Stimulated activated CD4-positive, alpha-beta T cell treated with anti-CD3 and anti-CD28 coated beads, TNF-alpha, amount 100 ng/mL, for 24 hours (primary cell): ENCODE results near the gene PDGFRA.

Experiments
- DNase-seq, 3 experiments: peaks; one replicate each; pipeline ENCODE4 v3.0.0-alpha.2; 2020; ENCODE audit warnings: low read depth in 3 of 3

PDGFRA gene

DNA sequence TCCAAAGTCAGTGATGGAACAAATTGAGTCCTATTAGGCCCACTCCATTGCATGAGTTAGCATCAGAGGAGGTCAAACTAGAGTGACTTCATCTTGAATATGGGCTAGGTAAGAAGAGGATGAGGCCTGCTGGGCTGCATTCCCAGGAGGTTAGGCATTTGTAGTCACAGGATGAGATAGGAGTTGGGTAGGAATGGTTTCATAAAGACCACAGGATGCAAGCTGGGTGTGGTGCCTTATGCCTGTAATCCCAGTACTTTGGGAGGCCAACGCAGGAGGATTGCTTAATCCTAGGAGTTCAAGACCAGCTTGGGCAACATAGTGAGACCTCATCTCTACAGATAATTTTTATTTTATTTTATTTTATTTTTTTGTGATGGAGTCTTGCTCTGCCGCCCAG, 26.8 kb downstream of the PDGFRA start:
- no peak for DNase-seq

DNA sequence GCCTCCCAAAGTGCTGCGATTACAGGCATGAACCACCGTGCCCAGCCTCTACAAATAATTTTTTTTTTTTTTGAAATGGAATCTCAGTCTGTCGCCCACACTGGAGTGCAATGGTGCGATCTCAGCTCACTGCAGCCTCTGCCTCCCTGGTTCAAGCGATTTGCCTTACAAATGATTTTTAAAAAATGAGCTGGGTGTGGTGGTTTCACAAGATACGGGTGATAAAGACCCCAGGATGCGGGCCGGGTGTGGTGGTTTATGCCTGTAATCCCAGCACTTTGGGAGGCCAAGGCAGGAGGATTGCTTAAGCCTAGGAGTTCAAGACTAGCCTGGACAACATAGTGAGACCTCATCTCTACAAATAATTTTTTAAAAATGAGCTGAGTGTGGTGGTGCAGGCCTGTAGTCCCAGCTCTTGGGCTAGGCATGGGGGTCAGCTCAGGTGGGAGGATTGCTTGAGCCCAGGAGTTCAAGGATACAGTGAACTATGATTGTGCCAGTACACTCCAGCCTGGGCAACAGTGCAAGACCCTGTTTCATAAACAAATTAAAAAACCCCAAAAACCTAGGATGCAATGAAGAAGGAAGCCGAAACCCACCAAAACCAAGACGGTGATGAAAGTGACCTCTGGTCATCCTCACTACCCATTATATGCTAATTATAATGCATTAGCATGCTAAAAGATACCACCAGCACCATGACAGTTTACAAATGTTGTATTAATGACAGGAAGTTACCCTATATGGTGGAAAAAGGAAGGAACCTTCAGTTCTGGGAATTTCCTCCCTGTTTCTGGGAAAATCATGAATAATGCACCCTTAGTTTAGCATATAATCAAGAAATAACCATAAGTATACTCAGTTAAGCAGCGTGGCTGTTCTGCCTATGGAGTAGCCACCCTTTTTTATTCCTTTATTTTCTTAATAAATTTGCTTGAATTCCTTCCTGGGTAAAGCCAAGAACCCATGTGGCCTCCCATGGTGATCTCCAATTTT, 27.7 kb downstream of the PDGFRA start:
- DNase-seq = no peak

DNA sequence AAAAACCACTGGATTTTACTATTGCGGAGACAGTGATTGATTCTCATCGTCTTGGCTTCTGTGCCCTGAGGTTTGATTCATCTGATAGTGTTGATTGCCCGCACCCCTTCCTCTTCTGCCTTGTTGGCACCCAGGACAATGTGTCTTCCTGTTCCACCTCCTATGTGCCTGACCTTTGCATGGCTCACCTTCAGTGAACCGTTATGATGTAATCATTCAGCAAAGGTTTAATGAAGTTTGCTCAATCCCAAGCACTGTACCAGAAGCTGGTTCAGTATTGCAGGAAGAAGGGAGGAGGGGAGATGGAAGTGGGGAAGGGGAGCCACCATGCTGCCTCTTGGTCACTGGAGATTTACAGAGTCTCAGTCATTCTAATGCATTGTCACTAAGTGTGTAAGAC, 36.3 kb downstream of the PDGFRA start:
- DNase-seq = no peak

DNA sequence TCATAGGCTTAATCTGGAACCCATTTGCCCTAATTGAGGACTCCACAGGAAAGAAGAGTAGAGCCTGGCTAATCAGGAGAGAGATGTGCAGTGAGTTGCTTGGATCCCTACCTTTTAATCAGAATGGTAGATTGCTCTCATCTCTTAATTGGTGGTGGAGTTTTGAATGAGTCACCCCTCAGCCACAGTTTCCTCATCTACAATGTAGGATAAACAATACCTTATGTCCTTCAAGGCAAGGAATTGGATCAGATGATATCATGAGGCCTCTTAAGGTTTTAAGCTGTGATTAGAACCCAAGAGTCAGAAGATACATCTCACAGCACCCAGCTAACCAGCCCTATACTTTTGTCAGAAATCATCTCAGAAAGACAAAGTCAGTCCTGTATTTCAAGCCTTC, 39.1 kb downstream of the PDGFRA start:
- no peak for DNase-seq

DNA sequence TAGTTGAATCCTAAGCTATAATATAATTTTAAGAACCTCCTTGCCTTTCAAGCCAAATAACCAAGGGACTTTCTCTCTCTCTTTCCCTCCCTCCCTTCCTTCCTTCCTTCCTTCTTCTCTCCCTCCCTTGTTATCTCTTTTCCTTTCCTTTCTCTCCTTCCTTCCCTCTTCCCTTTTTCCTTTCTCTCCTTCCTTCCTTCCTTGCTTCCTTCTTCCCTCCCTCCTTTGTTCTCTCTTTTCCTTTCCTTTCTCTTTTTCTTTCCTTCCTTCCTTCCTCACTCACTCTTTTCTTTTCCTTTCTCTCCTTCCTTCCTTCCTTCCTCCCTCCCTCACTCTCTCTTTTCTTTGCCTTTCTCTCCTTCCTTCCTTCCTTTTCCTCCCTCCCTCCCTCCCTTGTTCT, 42.4 kb downstream of the PDGFRA start:
- no peak for DNase-seq

DNA sequence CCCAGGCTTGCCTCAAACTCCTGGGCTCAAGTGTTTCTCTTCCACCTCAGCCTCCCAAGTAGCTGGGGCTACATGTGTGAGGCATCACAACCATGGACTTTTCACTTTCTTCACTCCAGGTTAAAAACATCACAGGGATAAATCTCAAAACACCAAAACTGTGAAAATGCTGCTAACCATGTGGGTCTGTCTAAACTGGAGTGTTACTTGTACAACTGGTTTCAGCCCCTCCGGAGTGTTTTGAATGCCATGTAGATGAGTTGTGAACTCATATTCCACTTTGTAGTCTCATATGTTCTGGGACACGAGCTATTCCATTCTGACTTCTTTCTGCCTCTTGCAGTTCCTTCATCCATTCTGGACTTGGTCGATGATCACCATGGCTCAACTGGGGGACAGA, 43.0 kb downstream of the PDGFRA start:
- no peak for DNase-seq

DNA sequence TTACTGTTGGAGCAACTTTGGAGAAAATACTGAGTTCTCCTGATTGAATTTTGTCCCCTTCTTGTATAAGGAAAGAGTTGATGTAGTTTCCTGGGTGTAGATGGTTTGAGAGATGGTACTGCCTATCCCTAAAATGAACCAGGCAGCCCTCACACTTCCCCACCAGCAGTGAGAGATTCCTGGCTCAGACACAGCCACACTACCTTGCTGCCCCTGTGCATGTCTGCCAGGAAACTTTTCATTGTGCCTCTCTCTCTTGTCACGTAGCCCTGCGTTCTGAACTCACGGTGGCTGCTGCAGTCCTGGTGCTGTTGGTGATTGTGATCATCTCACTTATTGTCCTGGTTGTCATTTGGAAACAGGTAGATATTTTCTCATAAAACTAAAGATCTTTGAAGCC, 45.2 kb downstream of the PDGFRA start:
- no peak for DNase-seq

DNA sequence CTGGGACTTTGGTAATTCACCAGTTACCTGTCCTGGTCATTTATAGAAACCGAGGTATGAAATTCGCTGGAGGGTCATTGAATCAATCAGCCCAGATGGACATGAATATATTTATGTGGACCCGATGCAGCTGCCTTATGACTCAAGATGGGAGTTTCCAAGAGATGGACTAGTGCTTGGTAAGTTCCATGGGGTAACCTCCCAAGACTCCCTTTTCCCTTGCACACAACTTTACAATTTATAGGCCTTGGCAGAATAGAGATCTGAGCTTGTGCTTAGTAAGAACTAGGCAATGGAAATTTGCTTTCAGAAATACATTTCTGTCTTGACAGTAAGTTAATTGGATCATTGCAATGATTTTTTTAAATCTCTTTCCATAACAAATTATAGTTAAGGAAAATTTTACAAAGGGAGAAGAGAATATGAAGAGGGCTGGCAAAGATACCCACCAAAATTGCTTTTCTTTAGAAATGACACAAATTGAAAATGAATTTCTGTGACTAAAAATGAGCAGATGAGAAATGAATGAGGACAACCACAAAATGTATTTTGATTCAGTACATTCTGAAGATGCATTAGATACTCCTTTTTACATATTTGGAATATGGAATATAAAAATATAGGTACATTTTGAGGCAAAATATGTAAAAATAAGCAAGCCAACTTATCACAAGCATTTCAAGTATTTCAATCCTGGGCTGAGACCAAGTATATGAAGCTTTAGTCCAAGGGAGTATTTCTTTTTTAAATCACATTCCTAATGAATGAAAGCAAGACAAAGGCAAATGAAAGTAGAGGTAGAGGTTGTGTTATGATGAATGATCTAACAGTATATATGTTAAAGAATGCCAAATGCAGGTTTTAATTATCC, 45.9 kb downstream of the PDGFRA start:
- no peak for DNase-seq

DNA sequence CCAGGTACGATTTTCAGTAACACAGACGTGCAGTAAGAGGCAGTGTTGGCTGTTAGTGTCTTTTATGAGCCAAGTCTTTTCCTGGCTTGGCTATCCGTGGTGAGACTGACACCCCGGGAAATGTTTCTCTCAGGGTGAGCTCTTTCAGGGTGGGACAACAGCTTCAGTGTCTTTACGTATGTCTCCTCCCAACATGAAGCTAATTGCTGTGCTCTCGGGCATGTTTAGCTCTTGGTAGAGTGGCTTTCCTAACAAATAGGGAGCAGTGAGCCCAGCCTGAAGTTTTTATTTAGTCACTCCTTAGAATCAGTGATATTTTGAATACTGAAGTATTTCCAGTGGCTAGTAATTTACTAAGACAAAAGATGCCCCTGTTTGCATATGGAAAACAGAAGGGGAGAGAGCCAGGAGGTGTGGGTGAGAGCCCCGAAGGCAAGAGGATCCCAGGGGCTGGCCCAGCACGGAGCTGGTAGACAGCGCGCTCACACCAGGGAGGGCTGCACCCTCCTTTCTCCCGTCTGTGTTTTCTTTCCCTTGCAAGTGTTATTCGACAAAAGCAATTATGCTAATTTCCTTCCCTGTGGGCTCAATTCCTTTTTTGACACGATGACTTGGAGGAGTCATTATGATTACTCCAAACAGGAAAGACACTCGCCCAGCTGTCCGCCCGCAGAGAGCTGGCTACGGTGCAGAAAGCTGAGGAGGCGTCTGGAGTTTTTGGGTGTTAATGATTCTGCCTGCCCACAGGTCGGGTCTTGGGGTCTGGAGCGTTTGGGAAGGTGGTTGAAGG, 47.7 kb downstream of the PDGFRA start:
- DNase-seq = no peak

DNA sequence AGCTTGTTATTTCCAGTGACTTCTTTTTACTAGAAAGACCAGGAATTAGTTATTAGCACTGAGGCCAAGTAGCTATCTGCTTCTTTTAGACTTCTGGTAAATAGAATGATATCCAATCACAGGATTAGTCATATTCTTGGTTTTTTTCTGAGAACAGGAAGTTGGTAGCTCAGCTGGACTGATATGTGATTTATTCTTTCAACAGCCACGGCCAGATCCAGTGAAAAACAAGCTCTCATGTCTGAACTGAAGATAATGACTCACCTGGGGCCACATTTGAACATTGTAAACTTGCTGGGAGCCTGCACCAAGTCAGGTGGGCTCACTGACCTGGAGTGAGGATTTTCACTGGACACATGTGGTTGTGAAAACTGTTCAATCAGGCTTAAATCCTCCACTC, 48.6 kb downstream of the PDGFRA start:
- DNase-seq = no peak

DNA sequence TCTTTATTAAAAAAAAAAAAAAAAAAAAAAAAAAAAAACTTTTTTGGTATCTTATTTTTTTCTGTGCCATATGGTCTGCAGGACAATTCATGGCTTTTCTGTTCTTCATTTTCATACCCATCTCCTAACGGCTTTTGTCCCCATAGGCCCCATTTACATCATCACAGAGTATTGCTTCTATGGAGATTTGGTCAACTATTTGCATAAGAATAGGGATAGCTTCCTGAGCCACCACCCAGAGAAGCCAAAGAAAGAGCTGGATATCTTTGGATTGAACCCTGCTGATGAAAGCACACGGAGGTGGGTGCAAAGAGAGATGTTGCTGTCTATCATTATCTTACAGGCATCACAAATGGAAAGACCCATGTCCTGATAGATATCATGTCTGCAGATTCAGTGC, 49.1 kb downstream of the PDGFRA start:
- DNase-seq = no peak

DNA sequence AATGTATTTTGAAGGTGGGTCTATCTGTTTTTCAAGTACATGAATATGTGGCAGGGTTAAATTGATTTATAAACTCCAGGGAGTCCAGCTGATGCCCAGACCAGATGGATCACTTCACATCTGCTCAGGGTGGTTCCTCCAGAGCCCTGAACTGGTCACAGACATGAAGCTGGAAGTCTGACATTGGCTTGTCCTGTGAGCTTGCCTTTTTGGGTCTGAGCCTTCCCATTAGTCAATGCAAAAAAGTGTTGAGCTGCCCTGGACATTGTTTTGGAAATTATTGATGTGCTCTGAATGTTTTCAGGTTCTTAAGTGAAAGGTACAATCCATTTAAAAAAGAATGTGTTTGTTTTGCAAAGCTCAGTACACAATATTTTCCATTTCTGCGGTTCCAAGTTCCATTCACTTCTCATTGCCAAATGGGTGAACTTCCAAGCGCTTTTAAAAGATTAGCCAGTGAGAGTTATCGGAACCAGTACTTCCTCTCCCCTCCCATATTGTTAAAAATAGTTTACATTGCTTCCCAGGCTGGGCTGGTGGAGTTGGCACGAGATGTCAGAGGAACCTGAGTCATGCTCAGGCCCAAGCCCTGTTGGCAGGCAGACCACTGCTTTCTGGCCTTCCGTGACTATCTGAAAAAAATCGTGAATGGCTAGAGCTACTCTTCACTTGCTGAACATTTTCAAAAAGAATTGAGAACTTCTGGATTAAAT, 52.1 kb downstream of the PDGFRA start:
- no peak for DNase-seq

DNA sequence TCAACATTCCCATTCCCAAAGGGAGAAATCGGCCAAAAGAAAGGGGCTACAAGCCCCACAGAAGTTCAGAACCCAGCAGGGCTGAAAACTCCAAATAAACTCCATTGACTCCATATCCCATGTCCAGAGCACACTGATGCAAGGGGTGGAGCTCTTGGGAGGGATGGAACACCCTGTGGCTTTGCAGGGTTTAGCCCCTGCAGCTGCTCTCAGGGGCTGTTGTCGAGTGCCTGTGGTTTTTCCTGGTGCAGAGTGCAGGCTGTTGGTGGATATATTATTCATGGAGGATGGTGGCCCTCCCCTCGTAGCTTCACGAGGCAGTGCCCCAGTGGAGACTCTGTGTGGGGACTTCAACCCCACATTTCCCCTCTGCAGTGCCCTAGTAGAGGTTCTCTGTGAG, 53.7 kb downstream of the PDGFRA start:
- no peak for DNase-seq

DNA sequence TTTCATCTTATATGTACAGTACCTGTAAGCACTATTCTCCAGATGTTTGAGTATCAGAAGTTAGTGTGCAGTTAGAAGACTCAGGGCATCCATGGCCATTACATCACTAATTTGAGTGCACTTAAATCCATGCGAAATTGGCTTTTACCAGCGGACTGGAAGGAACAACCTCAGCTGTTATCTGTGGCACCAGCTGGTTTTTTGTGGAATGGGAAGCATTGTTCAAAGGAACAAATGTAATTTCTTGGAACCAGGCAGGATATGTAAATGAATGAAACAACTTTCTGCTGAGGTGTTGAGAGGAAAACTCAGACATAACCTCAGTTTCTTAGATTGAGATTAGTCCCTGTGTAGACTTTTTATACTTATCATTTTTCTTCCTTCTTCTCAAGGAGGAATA, 60.2 kb downstream of the PDGFRA start:
- DNase-seq = no peak

DNA sequence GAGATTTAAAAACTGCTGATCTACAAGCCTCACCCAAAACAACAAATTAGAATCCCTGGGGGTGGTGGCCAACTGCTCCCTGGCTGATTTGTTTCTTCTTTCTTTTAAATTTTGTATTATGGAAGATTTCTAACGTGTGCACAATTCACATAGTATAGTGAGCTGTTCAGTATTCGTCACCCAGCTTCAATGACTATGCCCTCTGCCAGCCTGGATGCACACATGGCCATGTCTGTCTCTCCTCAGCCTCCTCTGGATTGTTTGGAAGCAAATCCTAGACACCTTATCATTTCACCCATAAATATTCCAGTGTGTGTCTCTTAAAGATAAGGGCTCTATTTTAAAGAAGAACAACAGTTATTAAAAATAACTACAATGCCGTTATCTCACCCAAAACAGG, 61.9 kb downstream of the PDGFRA start:
- no peak for DNase-seq

DNA sequence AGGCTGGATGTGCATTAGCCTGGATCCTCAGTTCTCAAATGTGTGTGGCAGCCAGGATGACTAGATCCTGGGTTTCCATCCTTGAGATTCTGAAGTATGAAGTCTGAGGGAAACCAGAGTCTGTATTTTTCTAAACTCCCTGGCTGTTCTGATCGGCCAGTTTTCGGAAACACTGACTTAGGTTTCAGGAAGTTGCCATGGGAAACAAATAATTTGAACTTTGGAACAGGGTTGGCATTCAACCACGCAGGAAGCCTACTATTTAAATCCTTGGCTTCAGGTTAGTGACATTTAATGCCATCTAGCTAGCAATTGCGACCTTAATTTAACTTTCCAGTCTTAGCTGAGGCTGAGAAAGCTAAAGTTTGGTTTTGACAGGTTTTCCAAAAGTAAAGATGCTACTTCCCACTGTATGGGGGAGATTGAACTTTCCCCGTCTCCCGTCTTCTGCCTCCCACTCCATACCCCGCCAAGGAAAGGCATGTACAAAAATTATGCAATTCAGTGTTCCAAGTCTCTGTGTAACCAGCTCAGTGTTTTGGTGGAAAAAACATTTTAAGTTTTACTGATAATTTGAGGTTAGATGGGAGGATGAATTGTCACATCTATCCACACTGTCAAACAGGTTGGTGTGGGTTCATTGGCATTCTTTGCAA, 67.6 kb downstream of the PDGFRA start:
- DNase-seq = no peak

DNA sequence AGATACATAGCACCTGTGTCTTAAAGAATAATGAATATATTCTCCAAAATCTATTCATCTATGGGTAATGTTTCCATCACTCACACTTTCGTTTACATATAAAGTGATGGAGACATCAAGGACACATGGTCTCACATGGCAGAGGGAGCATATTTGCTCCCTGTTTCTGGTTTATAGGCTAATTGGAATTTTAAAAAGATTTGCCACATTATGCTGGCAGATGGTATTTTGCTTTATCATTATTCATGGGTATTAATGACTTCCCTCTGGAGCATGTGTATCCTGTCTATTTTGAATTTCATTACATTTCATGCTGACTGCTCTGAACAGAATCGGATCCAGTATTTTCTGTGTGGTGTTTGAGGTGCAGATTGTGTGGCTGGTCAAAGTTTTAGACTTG, 79.0 kb downstream of the PDGFRA start:
- DNase-seq = no peak

DNA sequence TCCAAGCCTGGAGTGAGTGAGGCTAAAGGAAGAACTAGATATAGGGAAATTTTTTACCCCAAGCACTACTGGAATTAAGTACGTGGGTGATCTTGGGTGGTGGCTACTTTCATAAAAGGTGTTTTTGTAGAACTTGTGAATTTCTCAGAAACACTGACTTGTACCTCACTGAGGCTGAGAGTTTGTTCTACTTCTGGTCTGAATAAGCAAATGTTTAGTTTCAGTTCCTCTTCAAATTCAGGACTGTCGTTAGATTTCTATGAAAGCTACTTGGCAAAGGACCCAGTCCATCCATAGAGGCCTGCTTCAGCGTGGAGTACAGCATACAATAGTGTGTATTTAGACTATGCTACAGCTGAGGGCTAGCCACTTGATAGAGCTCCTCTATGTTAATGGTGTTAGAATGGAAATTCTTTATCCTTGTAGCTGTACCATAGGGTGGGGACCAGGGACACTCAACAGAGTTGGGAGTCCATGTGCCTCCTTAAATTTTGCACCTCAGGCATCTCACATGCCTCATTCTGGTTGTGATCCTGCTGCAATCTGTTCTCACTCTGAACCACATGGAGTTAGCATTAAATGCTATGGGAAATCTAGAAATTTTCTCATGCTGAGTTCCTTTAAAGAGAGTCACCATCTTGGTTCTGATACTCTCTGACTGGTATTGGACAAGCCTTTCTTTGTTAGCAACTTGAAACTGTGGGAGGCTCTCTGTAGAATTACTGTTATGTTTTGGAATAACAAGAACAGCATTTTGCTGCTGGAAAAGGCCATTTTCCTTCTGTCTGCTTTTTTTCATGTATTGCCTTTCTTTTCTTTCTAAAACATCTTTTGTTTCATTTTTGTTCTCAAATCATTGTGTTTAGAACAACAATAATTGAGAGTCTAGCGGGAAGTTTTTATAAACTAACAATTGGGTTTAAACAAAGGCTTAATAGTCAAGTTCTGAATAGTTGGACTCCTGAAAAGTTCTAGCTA, 86.8 kb downstream of the PDGFRA start:
- DNase-seq = no peak

DNA sequence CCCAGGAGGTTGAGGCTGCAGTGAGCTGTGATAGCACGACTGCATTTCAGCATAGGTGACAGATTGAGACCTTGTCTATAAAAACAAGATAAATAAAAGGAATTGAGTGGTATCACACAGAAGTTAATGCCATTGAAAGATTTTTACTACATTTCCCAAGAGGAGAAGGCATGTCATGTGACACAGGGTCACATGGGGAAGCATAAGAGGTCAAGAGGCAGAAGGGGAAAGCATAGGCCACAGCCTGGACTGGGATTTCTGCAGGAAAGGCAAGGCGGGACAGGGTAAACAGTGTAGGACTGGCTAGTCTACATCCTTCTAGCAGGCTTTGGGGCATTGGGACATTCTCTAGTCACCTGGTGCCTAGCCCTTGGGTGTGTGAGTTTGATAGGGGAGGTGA, 88.6 kb downstream of the PDGFRA start:
- no peak for DNase-seq

DNA sequence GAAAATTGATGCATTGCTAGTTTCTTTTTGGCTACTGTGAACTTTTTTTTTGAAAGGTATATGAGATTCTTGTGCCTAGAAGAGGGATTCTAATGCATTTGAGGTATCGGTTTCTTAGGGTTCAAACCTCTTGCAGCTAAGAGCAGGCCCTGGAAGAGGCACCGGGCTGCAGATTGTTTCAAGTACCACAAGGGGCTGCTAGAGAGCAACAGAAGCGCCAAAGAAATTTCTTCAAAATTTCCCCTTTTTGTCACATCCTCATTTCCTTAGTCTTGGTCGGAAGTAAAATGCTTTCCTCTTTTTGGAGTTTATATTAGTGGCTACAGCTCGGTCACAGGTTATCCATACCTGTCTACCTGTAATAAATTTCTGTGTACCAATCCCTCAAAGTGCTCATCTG, 89.8 kb downstream of the PDGFRA start:
- DNase-seq = peak in 1 of 3 experiments; percentile 2
